DMS53 treated with DMSO at 0.1 percent for 48 hours (cell line): Measurements from ENCODE around the gene ALDH16A1.

Experiments used
- DNase-seq: peaks from one replicate; lab custom pipeline; 2025; ENCODE audit not compliant: unreplicated experiment; lab: John Stamatoyannopoulos, UW

ALDH16A1 gene

DNA sequence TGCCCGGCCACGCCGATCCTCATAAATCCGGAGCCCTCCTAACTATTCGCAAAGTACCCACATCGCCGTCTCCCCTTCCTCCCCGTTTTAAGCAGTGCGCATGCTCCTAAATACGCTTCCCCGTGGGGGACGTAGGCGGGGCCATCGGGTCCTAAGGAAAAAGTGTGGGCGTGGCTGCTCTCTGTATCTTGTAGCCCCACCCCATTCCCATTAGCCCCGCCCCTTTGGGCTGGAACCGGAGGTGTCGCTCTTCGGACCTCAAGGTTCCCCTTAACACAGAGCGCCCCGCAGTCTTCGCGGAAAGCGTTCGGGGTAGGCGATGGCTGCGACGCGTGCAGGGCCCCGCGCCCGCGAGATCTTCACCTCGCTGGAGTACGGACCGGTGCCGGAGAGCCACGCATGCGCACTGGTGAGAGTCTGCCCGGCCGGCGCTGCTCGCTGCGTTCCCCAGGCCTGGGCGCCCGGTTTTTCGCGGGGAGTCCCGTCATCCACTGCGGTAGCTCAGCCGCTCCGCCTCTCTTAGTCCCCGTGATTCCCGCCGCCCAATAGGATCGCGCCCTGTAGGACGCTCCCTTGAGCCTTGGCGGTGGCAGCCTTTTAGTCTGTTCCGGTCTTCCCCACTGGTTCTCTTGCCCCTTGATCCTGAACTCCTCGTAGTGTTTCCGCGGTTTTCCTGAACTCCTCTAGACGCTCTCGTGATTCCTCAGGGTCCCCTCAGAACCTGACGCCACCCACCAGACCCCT is at the start of gene ALDH16A1:
TSS of gene ALDH16A1 (plus strand) at position 213 of the 744 bp plus-strand sequence. CDS start at position 320, 107 bp downstream.
- DNase-seq, result peak; percentile 90

DNA sequence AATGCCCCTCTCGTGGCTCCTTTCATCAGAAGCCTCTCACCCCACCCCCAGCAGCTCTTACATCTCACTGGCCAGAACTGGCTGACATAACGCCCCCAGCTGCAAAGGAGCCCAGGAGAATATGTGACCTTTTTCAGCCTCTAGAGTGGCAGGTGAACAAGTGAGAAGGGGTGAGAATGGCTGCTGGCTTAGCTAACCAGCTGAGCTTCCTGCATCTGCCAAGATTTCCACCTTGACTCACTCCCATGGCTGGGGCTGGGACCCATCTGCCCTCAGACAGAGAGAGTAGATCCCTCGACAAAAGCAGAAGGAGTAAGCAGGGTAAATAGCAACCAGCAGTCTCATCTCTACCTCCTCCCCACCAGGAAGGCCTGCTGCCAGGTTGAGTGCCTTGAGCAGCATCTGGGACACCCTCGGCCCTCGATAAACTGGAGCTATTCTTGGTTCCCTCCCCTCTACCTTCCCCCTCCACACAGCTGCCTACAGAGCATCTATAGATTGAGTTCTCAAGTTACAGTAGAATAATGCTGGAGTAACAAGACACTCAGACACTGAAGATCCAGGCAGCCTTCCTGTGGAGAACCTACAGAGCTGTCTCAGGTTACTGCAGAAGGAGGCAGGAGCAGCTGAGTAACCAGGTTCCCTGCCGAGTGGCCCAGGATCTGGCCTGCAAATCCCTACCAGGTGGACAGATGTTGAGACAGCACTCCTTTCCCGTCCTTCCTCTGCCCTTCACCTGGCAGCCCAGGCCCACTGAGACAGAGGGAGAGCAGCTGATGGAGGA is 49.4 kb upstream of the ALDH16A1 start:
- peak; percentile 60 for DNase-seq

DNA sequence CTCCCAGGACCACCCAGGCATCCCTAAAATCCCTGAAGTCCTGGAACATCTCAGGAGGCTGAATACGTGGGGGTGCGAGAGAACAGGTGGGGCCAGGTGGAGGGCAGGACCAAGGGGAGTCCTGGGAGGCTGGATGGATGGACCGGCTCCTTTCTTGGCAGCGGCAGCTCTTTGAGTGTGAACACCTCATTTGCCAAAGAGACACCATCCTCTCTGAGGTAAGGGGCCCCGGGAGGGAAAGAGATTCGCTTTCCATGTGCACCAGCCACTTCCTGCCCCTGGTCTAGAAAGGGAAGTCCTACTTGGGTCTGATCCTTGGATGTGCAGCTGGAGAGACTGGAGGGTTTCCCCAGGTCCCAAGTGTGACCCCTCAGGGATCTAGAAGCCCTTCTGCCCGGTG is 45.9 kb upstream of the ALDH16A1 start:
- no peak for DNase-seq

DNA sequence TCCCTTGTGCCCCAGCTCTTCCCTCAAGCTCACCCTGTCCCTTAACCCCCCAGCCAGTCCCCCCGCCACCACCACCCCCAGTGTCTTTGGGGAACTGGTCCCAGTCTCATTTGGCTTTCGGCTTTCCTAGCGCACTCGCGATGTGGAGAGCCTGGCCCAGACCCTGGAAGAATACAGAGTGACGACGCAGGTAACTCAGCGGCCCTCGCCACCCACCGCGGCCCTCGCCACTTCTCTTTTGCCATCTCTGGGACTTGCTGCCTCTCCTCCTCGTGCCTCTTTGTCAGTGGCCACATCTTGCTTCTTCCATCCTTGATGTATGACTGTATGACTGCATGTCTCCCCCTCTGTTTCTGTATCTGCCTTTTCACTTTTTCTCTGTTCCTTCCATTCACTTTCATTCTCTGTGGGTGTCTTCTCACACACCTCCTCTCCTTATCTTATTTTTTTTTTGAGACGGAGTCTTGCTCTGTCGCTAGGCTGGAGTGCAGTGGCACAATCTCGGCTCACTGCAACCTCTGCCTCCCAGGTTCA is 45.5 kb upstream of the ALDH16A1 start:
- DNase-seq, result no peak

DNA sequence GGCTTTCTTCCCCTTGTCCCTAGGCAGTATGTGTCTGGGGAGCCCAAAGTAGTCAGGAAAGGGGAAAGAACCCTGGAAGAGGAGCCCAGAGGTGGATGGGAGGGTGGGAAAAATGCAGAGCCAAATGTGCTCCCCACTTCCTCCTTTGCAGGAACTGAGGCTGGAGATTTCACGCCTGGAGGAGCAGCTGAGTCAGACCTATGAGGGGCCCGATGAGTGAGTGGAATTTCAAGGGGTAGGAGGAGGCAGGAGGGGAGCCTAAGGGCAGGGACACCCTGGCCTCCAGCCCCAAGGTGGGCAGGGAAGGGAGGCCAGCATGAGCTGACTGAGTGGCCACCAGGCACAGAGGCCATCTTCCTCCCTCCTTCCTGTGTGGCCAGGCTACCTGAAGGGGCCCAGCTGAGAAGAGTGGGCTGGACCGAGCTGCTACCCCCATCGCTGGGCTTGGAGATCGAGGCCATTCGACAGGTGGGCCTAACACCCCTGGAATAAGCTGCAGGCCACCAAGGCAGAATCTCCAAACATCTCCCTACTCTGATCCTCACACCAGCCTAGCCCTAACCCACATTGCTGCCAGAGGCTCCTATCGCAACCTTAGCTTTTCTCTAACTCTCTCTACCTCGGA is 44.1 kb upstream of the ALDH16A1 start:
- DNase-seq, result no peak

DNA sequence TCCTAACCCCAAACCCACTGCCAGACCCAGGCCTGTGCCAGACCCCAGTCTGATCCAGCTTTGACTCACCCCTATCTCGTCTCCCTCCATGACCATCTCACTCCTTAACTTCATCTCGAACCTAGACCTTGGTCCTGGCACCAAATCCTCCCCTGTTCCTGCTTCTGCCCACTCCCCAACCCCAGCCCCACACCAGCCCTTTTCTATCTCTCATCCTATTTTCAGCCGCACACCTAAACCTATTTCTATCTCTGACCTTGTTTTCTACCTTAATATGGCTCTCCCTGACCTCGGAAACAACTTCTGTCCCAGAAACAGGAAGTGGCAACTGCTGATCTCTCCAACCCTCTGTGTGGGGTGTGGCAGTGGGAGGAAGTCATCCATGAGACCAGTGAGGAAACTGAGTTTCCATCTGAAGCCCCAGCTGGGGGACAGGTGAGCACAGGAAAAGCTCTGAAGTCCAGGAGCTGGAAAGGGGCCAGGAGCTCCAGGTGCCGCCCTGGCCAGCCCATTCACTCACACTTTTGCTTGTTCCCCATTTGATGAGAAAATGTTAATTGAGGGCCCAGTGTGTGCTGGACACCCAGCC is 43.5 kb upstream of the ALDH16A1 start:
- no peak for DNase-seq

DNA sequence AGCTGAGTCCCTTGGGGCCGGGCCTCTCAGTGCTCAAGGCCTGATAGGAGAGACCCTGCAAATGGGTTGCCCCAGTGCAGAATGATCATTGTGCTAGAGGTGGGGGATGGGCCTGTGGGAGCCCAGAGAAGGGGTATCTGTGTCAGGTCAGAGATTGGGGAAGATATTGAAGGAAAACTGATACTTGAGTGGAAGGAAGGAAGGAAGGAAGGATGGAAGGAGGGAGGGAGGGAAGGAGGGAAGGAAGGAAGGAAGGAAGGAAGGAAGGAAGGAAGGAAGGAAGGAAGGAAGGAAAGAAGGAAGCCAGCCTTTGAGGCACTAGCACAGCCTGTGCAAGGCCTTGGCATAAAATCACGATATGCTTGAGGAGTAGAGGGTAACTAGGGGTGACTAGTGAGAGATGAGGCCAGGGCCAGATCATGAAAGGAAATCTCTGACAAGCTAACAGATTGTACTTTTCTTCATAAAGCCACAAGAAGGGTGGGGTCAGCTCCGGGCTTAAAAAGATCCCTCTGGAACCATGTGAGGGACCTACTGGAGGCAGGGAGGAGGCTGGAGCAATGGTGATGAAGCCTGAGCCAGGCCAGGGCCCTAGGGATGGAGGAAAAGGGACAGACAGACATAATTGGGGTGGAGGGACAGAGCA is 41.2 kb upstream of the ALDH16A1 start:
- DNase-seq, result no peak

DNA sequence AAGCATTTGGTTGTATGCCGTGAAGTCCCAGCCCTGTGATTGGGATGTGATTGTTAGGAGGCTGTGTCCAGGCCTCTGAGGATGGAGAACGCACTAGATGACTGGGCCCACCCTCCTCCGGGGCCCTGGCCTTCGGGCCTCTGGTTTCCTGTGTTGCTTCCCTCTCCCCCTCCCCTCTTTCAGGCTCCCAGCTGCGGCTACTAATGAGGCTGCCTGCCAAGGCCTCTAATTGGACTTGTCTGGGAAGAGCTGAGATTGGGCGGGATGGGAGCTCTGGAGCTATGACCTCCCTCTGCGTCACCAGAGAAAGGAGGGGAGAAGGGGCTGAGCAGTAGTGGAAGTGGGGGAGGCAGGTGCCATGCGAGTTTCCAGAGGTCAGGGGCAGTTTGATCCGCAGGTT is 39.7 kb upstream of the ALDH16A1 start:
- no peak for DNase-seq

DNA sequence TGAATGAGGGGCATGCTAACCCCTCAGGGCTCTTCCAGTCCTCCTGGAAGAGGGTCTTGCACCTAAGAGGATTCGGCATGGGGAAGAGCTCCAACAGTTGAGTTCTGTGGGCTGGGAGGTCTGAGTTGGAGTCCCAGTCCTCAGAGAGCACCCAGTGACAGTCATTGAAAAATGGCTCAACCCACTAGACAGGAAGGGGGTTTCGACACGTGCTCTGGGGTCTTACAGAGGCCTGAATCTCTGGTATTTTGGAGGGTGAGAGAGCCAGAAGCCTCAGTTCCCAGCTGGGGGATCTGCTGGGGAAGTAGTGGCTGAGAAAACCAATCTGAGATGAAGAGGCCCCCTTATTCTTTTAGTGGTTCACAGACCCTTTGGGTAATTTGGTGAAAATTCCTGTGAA is 38.8 kb upstream of the ALDH16A1 start:
- DNase-seq, result no peak

DNA sequence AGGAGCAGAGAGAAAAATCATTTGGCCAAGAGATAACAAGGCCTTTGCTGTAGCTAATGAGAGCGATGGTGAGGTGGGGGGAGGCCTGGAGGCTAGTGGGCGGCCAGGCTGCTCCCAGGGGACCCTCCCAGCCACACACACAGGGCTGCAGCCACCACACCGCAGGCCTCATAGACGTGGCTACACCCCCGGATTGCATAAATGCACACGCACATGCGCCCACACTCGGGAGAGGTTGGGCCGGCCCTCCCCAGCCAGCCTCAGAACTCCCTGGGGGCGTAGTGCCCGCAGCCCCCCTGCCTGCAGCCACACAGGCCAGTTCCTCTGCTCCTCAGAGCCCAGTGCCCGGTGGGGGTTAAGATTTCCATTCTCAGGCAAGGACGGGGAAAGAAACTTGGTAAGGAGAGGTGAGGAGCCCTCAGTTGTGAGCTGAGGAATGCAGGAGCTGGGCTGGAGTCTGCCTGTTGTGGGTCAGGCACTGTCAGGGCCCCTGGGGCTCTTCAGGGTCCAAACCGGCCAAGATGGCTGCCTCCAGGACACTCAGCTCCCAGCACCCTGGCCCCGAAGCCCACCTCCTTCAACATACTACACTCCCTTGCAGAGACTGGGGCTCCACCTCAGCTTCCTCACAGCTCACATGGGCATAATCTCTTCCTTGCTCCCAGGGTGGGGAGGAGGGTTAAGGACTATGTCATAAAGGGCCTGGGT is 37.8 kb upstream of the ALDH16A1 start:
- DNase-seq, result no peak

DNA sequence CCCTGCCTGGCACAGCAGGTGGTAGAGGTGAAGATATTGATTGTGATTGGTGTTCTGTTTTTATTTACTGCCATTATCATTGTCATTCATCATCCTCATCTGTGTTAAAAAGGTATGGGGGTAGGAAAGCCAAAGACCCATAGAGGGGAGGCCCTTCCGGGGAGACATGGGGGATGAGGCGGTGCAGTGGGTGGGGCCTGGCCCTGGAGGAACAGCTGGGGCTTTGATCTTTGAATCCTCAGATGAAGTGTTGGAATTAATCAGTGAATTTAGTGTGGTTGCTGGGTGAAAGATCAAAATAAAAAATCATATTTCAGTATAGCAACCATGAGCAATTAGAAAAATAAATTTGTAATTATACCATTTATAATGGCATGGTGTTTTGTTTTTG is 37.2 kb upstream of the ALDH16A1 start:
- DNase-seq, result no peak

DNA sequence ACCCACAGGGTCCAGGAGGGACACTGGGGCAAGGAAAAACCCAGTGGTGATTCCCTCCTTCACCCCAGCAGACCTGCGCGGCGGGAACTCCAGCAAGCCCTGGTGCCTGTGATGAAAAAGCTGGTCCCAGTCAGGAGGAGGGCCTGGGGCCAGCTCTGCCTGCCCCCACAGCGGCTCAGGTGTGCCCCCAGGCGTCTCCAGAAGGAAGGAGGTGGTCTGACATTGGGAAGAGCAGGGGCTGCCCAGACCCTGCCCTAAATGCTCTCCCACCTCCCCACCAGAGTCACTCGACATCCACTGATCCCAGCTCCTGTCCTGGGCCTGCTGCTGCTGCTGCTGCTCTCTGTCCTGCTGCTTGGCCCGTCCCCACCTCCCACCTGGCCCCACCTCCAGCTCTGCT is 35.9 kb upstream of the ALDH16A1 start:
- no peak for DNase-seq

DNA sequence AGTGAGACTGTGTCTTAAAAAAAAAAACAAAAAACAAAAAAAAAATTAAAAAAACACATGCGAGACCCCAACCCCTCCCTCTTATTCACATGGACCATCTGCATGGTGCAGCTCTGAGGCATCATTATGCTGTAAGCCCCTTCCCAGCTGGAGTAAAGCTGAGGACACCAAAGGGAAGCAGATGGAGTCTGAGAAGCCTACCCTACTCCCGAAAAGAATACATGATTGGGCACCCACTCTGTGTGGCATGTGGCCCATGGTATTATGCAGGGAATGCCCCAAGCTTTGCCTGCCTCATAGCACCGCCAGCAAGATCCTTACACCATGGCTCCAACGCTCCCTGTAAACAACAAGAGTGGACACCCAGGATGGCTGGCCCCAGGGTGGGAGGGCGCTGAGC is 34.5 kb upstream of the ALDH16A1 start:
- no peak for DNase-seq

DNA sequence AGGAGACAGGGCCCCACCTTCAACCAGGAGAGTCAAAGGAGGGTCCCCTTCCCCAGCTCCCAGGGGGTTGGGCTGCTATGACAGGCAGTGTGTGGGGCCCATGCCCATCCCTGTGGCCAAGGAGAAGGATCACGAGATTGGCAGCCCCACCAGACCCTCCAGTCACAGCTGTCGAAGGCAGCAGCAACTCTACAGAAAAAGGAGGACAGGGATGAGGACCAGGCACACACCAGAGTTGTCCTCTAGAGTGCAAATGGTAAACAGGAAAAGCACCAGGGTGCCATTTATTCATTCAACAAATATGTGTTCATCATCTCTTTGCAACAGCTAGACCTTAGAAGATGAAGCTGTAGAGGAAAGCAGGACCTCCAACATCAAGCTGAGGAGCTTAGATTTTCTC is 33.9 kb upstream of the ALDH16A1 start:
- DNase-seq, result no peak

DNA sequence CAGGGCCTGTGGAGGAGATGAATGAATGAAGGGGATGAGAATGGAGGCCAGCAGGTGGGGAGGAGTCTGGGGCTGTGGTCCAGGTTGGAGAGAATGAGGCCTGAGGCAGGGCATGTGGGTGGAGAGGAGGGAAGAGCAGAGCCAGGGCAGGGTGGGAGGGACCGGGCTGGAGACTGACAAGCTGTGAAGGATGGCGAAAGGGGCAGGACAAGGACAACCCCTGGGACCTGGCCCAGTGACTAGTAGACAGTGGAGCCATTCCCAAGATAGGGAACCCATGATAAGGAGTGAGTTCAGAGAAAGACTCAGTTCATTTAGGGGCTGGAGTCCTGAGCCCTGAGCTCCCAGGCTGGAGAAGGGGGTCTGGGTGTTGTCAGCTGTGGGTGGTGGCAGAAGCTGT is 32.8 kb upstream of the ALDH16A1 start:
- no peak for DNase-seq

DNA sequence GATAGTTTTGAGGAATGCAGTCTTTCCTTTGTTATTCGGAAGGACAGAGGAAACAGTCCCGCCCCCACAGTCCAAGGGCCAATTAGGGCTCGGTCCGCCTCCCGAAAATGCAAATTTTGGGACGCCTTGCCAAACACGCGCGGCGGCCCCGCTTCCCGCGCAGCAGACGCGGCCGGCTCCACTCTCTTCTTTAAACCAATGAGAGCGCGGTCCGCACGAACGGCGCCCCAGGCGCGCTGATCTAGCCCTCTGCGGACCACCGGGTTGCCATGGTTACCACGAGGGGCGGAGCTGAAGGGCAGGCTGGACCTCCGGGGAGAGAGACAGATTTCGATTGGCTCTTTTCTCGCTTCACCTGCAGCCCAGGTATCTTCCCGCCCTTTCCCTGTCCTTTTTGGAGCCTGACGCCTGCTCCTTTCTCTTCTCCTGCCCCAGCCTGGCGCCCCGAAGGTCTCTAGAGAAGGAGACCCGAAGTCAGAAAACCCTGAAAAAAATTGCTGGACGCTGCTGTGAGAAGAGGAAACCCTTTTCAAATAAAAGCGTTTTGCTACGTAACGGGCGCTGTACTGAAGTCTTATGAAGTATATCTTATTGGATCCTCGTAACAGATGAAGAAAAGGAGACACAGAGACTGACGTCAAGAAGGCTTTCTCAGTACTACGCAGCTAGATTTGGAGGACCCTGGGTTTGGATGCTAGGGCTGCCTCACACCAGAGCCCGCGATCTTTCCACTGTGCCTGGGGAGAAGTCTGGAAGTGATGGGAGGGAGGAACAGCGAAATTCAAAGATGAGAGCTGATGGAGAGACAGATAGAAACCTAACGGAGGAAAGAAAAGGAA is 31.8 kb upstream of the ALDH16A1 start:
- DNase-seq, result no peak

DNA sequence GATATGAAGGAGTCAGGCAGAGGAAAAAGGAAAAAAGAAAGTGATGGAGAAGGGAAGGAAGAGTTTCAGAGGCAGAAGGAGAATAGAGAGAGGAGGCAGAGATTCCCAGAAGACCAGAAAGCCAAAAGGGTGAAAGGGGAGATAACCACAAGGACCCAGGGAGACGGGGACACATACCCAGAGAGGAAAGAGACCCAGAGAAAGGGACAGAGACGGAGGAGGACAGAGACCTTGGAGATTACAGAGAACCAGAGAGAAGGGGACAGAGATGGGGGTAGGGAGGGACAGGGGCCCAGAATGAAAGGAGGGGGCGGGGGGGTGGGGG is 31.2 kb upstream of the ALDH16A1 start:
- no peak for DNase-seq

DNA sequence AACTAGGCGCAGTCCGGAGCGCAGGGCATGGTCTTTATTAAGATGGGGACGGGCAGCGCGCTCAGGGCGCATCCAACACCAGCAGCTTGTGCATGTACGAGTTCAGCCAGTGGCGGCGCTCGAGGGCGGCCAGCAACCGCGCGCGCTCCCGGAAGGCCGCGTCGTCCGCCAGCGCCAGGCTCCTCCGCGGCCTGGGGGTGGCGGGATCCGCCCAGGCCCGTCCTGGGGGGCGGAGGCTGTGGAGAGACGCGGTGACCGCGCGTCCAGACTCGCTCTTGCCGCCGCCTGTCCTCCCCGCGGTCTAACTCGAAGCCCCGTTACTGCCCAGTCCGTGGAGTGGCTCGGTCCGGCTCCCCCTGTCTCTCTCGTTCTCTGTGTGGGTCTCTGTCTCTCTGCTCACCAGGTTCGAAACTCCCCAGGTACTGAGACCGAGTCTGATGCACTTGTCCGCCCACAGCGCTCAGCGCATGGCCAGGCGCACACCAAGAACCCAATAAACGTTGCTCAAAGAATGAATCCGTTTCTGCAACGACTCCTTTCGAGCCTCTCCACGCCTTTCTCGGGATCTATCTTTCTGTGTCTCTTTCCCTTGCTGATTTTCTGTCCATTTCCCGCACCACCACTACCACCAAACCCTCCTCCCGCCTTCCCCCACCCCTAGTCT is 30.5 kb upstream of the ALDH16A1 start:
- DNase-seq, result no peak
